ENCODE results near the gene FGF3.

GRCh38 chr11:69837791-69838190, 18.6 kb upstream of the FGF3 start:
- TF ChIP-seq, protein P1, sequence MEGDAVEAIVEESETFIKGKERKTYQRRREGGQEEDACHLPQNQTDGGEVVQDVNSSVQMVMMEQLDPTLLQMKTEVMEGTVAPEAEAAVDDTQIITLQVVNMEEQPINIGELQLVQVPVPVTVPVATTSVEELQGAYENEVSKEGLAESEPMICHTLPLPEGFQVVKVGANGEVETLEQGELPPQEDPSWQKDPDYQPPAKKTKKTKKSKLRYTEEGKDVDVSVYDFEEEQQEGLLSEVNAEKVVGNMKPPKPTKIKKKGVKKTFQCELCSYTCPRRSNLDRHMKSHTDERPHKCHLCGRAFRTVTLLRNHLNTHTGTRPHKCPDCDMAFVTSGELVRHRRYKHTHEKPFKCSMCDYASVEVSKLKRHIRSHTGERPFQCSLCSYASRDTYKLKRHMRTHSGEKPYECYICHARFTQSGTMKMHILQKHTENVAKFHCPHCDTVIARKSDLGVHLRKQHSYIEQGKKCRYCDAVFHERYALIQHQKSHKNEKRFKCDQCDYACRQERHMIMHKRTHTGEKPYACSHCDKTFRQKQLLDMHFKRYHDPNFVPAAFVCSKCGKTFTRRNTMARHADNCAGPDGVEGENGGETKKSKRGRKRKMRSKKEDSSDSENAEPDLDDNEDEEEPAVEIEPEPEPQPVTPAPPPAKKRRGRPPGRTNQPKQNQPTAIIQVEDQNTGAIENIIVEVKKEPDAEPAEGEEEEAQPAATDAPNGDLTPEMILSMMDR (IDR thresholded peaks at IDR 0.05; ENCODE audit: low read depth, low read length) = no peak
- no peak for TF ChIP-seq POLR2A (IDR thresholded peaks at IDR 0.05; ENCODE audit: extremely low read depth, insufficient read length)
- no peak for TF ChIP-seq MAX (IDR thresholded peaks at IDR 0.05; ENCODE audit: low read depth, low read length)

All from NB4 (cell line).